AG04449 (cell line): Measurements from ENCODE around the gene PPM1L.

Source experiments
- CTCF ChIA-PET: fragments of 350-600 bp; formaldehyde crosslinking; extraction: SDS; loops from one replicate; lab custom pipeline; 2021; ENCODE audit warnings: antibody characterized with exemption; lab: Yijun Ruan, JAX
- POLR2A ChIA-PET: fragments of 400-600, 350-600 bp; formaldehyde crosslinking; extraction: SDS; loops from one replicate; lab custom pipeline; 2020; ENCODE audit warnings: antibody characterized with exemption, inconsistent platforms; lab: Yijun Ruan, JAX
- DNase-seq: peaks from one replicate; pipeline ENCODE4 v3.0.0-alpha.2; 2010; ENCODE audit warnings: low read depth, low spot score
- H3K4me3 ChIP-seq: 2 replicates; pipeline ENCODE4 v1.5.1; 2011; ENCODE audit warnings: low read depth, mild to moderate bottlenecking, control low read depth, low read length
- CTCF ChIP-seq: IDR thresholded peaks from one replicate; pipeline ENCODE4 v1.5.1; 2011; ENCODE audit warnings: mild to moderate bottlenecking, moderate library complexity, low read length, control low read depth, inconsistent platforms; ENCODE audit not compliant: insufficient read depth; ENCODE audit errors: missing control alignments

Gene PPM1L

GRCh38 chr3:160815280-160815679 is 59.2 kb downstream of the PPM1L start:
- no peak for DNase-seq
- H3K4me3 ChIP-seq = no peak overlapping the region
- POLR2A ChIA-PET = no interaction called here
- CTCF ChIA-PET = no interaction called here
- no peak for TF ChIP-seq CTCF

GRCh38 chr3:160820022-160820421 is 64.0 kb downstream of the PPM1L start:
- TF ChIP-seq CTCF = no peak
- no peak overlapping the region for H3K4me3 ChIP-seq
- DNase-seq = no peak
- ChIA-PET CTCF (no interaction called here), POLR2A (no interaction called here)

GRCh38 chr3:160820430-160820829 is 64.4 kb downstream of the PPM1L start:
- DNase-seq = no peak
- no peak overlapping the region for H3K4me3 ChIP-seq
- no peak for TF ChIP-seq CTCF
- ChIA-PET CTCF (no interaction called here), POLR2A (no interaction called here)

- no peak overlapping the region for H3K4me3 ChIP-seq
- DNase-seq = no peak
- TF ChIP-seq CTCF = no peak
- CTCF ChIA-PET = no interaction called here
- POLR2A ChIA-PET = no interaction called here
Measured at GRCh38 chr3:160822936-160823335, 66.9 kb downstream of the PPM1L start.

- POLR2A ChIA-PET = no interaction called here
- no peak overlapping the region for H3K4me3 ChIP-seq
- CTCF ChIA-PET = no interaction called here
- TF ChIP-seq CTCF = no peak
- no peak for DNase-seq
Measured at GRCh38 chr3:160825311-160825800, 69.3 kb downstream of the PPM1L start.

GRCh38 chr3:160826408-160826807 is 70.4 kb downstream of the PPM1L start:
- ChIA-PET CTCF (no interaction called here), POLR2A (no interaction called here)
- no peak for DNase-seq
- no peak overlapping the region for H3K4me3 ChIP-seq
- TF ChIP-seq CTCF = no peak
